Measurements from ENCODE around the gene WNT9B.

Gene WNT9B

GRCh38 chr17:46841561-46842379 lies 9.6 kb upstream of the WNT9B start:
- DNase-seq (ENCODE audit: low spot score): no peak
- peak overlapping the region; percentile 41 for H3K4me3 ChIP-seq
- no peak overlapping the region for H3K27ac ChIP-seq
- TF ChIP-seq CTCF (IDR thresholded peaks at IDR 0.05): peak; percentile 38

- Histone ChIP-seq H3K27ac (no peak overlapping the region), H3K4me3 (no peak overlapping the region)
- TF ChIP-seq CTCF (IDR thresholded peaks at IDR 0.05): no peak
- DNase-seq (ENCODE audit: low spot score): no peak
Observed at GRCh38 chr17:46842835-46843234, 8.5 kb upstream of the WNT9B start.

GRCh38 chr17:46847204-46848191 lies 3.9 kb upstream of the WNT9B start:
- no peak for TF ChIP-seq CTCF (IDR thresholded peaks at IDR 0.05)
- no peak for DNase-seq (ENCODE audit: low spot score)
- Histone ChIP-seq H3K4me3 (no peak overlapping the region), H3K27ac (no peak overlapping the region)

- no peak for DNase-seq (ENCODE audit: low spot score)
- Histone ChIP-seq H3K4me3 (no peak overlapping the region), H3K27ac (no peak overlapping the region)
- TF ChIP-seq CTCF (IDR thresholded peaks at IDR 0.05): no peak
Observed at GRCh38 chr17:46848534-46848933, 2.8 kb upstream of the WNT9B start.

GRCh38 chr17:46850688-46851028 lies 725 bp upstream of the WNT9B start:
- peak overlapping the region; percentile 68 for H3K4me3 ChIP-seq
- no peak for DNase-seq (ENCODE audit: low spot score)

GRCh38 chr17:46853896-46854444 lies 2.6 kb downstream of the WNT9B start:
- H3K27ac ChIP-seq: no peak overlapping the region
- H3K4me3 ChIP-seq: no peak overlapping the region
- no peak for TF ChIP-seq CTCF (IDR thresholded peaks at IDR 0.05)
- no peak for DNase-seq (ENCODE audit: low spot score)

More at GRCh38 chr17:46850688-46851028, 725 bp upstream of the WNT9B start:
- TF ChIP-seq CTCF (IDR thresholded peaks at IDR 0.05): no peak
- no peak overlapping the region for H3K27ac ChIP-seq
